ENCODE data around the gene PLCL1.

Gene PLCL1

DNA sequence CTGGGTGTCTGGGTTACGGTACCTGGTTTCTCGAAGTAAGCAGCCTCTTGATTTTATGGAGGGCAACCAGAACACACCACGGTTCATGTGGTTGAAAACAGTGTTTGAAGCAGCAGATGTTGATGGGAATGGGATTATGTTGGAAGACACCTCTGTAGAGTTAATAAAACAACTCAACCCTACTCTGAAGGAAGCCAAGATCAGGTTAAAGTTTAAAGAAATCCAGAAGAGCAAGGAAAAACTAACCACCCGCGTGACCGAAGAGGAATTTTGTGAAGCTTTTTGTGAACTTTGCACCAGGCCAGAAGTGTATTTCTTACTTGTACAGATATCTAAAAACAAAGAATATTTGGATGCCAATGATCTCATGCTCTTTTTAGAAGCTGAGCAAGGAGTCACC, 279.8 kb downstream of the PLCL1 start:
- H3K4me3 ChIP-seq (ENCODE audit: low read depth, low read length): no peak overlapping the region
- TF ChIP-seq CTCF (conservative IDR thresholded peaks at IDR 0.05; ENCODE audit: low read depth, low read length): no peak

GRCh38 chr2:198096002-198096401, 291.6 kb downstream of the PLCL1 start:
- H3K4me3 ChIP-seq (ENCODE audit: low read depth, low read length): no peak overlapping the region
- TF ChIP-seq CTCF (conservative IDR thresholded peaks at IDR 0.05; ENCODE audit: low read depth, low read length): no peak
- no peak for DNase-seq (ENCODE audit: low read depth)

More for the DNA sequence above, 279.8 kb downstream of the PLCL1 start:
- DNase-seq (ENCODE audit: low read depth): no peak

DNA sequence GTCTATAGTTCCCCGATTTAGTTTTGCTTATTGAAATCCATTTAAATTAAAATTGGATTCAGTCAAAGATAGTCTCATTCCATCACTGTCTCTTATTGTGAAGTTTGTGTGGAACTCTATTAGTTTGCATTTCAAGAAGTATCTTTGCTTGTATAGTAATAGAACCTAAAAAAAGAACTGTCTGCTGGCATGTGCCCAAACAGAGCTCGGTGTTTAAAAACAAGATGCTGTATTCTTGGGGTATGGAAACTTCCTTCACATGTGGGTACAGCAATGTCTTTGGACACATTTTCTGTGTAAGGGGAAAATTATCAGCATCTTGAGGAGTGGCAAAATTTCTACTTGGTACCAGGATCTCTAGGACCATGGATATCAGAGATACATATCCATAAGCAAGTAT, 292.6 kb downstream of the PLCL1 start:
- no peak for TF ChIP-seq CTCF (conservative IDR thresholded peaks at IDR 0.05; ENCODE audit: low read depth, low read length)
- no peak for DNase-seq (ENCODE audit: low read depth)
- no peak overlapping the region for H3K4me3 ChIP-seq (ENCODE audit: low read depth, low read length)

DNA sequence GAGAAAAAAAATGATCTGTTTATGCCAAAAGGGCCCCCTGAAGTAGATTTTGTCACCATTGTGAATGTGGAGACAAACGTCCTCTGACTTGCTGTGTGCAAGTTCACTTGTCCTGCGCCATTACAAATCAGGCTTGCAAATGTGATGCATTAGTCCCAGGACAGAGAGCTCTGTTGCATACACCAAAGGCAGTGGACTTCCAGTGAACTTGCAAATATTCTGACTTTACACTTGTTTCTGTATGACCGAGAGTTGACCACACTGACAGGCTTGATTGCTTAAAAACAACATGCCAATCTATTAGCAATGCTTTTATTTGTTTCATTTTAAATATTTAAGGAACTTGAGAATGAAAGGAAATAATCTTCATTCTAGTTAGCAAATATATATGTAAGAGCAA, 293.2 kb downstream of the PLCL1 start:
- H3K4me3 ChIP-seq (ENCODE audit: low read depth, low read length): no peak overlapping the region
- no peak for DNase-seq (ENCODE audit: low read depth)
- TF ChIP-seq CTCF (conservative IDR thresholded peaks at IDR 0.05; ENCODE audit: low read depth, low read length): no peak

DNA sequence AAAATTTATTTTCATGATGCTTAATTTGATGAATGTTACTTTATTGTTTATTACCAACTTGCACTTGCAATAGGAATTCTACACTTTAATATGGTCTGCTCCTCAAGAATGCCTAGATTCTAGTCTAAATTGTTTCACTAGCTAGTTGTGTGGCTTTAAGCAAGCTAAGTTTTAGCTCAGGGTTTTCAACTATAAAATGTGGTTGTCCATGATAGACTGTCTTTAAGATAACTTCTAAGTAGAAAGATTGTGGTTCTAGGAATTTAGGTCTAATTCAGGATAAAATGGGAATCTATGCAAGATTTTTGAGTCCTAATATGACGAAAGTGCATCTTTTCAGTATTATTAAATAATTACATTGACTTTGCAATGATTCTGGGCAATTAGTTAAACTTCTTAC, 294.0 kb downstream of the PLCL1 start:
- DNase-seq (ENCODE audit: low read depth): no peak
- H3K4me3 ChIP-seq (ENCODE audit: low read depth, low read length): no peak overlapping the region
- no peak for TF ChIP-seq CTCF (conservative IDR thresholded peaks at IDR 0.05; ENCODE audit: low read depth, low read length)

- no peak for TF ChIP-seq CTCF (conservative IDR thresholded peaks at IDR 0.05; ENCODE audit: low read depth, low read length)
- no peak overlapping the region for H3K4me3 ChIP-seq (ENCODE audit: low read depth, low read length)
- no peak for DNase-seq (ENCODE audit: low read depth)
Observed at GRCh38 chr2:198098918-198099317, 294.5 kb downstream of the PLCL1 start.

DNA sequence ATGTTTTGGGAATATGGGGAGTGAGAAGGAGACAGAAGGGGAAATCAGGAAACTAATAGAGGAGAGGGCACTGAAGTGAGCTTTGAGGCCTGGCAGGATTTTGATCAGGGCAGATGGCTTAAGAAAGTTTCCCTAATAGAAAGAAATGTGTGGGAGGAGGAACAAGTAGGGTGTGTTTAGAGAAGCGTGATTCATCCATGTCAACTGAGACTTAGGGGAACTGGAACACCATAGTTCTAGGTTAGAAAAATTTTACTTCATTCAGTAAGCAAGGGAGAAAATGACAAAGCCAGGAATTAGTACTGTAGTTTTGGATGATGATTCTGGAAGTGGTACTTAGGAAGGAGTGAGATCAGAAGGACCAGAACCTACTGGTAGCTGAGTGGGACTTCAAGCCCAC, 296.0 kb downstream of the PLCL1 start:
- no peak overlapping the region for H3K4me3 ChIP-seq (ENCODE audit: low read depth, low read length)
- TF ChIP-seq CTCF (conservative IDR thresholded peaks at IDR 0.05; ENCODE audit: low read depth, low read length): no peak
- DNase-seq (ENCODE audit: low read depth): no peak
